Hippocampal formation (tissue), 2 donors: Measurements from ENCODE around the gene FERMT2.
"Not testable (repeated sequence)": the region's sequence is repeated elsewhere in the genome, so short reads cannot be mapped to it uniquely, and the experiment has no call there.

Experiments
- DNase-seq, 2 donors: peaks; one replicate each; lab custom pipeline; 2025; lab: John Stamatoyannopoulos, UW

FERMT2 gene

DNA sequence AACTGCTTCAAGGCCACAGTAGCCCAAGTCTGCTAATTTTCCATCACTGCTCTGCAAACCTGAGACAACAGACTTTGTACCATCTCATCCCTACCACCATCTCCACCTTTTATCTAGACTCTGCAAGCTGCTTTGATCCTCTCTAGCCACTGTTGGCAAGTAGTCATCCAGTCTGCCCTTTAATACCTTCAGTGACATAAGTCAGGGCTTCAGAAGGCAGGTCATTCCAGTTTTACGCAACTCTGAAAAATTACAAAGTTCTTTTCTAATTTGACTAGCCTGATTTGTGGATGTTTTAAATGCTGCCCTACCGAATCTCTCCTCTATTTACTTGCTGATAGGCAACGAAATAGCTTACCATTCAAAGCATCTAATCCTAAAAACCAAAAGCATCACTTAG is 2.8 kb downstream of the FERMT2 start:
- no peak for DNase-seq

DNA sequence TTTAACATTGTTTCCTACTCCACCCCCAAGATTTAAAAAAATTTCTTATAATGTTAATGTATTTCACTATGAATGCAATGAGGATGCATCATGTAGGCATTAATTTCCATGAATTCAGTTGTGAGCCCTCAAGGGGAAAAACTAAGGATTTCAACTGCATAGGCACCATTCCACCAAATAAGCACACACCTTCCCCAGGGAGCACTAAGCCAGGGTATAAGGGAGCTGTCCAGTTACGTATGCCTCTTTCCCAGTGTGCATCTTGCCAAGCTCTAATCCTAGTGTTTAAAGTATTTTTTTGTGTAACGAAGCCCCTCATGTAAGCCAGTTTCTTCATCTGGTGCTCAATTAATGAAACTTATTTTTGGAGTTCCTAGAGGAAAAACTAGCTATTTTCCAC is 6.6 kb downstream of the FERMT2 start:
- DNase-seq: no peak

DNA sequence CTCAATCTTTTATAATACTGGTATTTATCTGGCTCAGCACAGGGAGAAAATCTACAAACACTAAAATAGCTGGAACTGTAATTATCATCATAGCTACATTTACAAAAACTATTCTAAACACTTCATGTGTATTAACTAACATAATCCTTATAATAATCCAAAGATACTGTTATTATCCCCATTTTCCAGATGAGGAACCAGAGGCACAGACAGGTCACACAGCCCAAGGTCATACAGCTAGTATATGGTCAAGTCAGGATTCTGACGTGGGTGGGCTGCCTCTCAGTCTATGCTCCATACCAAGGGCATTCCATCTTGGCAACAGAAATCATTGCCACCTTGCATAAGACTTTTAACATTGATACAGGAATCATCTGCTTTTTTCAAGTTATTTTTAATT is 11.4 kb downstream of the FERMT2 start:
- DNase-seq: no peak

- DNase-seq: no peak
Observed at GRCh38 chr14:52937869-52938268, 13.0 kb downstream of the FERMT2 start.

DNA sequence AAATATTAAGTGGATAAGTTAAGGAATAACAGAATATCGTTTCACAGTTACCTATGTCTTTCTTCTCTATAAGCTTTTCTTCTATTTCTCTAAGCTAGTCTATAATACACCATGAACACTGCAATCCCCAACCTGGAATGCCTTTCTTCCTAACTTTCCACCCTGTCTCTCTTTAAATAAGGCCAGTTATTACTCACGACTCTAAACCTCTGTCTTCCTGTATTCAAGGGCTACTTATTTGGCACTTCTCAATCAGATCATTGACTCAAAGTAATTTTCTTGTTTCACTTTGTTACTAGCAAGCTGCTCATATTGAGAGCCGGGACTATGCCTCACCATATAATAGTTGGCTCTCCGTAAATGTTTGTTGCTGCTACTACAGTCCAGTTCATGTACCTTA is 13.5 kb downstream of the FERMT2 start:
- no peak for DNase-seq

DNA sequence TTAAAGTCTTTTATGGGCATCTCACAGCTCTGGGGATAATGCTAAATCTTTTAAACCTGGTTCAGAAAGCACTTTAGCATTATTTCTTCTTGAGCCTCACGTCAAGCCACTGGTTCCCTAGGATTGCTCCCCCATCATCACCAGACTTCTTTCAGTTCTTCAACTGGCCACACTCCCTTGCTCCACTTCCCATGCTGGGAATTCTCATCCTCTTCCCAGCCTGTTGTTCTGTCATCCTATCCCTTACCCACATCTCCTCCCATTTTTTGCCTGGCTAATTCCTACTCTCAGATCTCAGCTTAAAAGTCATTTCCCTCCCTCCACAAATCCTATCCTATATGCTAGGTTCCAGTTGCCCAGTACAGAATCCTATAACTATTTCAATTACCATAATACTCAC is 14.4 kb downstream of the FERMT2 start:
- no peak for DNase-seq

GRCh38 chr14:52935833-52936232 is 15.0 kb downstream of the FERMT2 start:
- DNase-seq: no peak

DNA sequence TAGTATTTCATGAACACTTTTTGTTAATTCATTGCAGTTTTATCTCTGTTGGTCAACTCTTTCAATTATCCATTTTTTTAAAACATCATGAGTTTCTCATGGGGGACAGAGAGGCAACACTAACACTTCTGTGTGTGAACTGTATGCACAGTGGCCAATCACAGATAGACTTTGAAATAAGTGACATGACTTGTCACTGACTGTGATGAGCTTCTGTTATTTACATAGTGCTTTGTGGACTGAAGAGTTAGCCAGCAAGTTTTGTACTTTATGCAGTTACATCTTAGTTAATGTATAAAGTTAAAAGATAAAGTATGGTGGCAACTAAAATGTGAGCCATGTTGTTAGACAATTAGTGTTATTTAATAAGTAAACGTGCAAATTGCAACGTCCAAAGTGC is 16.1 kb downstream of the FERMT2 start:
- DNase-seq: no peak

DNA sequence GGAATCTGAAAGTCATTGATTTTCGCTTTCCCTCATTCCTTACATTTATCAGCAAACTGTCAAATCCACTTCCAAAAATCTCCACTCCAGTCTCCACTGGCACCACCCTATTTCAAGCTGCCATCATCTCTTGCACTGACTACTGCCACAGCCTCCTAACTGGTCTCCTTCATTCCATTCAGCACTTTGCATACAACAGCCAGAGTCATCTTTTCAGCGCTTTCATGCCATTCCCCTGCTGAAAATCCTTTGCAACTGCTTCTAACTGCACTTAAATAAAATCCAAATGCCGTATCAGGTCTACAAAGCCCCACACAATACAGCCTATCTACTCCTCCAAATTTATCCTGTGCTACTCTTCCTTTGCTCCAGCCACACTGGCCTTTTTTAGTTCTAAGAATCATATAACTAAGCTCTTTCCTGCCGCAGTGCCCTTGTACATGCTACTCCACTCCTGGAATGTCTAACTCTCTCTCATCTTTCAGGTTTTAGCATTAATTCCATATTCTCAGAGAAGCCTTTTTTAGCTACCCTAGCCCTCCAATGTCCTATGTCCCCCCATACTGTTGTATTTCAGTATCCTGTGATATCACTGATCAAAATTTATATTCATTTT is 21.6 kb downstream of the FERMT2 start:
- no peak for DNase-seq

- DNase-seq: no peak
Observed at GRCh38 chr14:52926953-52927352, 23.9 kb downstream of the FERMT2 start.

DNA sequence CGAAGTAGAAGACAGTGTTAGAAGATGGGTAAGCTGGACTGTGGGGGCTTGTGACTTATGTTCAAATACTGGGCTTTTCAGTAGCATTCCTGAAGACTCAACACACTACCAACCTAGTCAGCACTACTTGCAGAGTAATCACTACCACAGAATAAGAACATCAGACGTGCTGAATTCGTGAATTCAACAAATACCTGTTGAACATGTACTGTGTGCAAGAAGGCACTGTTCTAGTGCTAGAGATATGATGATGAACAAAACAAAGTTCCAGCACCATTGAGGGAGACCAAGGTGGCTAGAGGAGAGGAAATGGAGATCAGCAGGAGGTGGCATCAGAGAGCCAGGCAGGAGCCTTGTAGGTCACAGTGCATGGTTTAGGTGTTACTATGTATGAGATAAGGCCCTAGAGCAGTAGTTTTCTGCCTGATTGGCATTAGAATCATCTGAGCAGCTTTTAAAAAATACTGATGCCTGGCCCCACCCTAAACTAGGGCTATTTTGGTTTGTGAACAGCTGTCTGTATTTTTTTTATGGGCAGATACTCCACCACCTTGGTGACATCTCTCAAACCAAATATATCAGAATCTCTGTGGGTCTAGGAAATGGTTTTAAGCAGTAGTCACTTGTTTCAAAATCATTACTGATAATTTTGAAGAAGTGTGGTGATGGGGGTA is 26.8 kb downstream of the FERMT2 start:
- no peak for DNase-seq

- DNase-seq: no peak
Observed at GRCh38 chr14:52922656-52923055, 28.2 kb downstream of the FERMT2 start.

DNA sequence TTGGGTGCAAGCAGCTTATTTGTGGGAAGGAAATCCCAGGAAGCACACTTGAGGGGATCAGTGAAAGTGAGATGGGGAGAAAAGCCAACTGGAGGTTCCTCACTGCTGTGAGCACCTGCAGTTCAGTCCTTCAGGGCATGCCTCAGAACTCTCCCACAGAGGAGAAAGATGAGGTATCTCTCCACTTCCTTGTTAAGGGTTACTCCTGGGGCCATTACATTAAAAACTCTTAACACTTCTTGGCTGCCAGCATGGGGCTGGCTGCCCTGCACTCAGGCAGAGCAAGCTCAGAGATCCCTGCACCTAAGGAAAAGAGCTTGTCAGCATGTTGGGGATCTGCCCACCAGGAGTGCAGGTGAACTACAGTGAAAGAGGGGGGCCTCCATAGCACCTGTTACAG is 28.8 kb downstream of the FERMT2 start:
- DNase-seq: no peak

DNA sequence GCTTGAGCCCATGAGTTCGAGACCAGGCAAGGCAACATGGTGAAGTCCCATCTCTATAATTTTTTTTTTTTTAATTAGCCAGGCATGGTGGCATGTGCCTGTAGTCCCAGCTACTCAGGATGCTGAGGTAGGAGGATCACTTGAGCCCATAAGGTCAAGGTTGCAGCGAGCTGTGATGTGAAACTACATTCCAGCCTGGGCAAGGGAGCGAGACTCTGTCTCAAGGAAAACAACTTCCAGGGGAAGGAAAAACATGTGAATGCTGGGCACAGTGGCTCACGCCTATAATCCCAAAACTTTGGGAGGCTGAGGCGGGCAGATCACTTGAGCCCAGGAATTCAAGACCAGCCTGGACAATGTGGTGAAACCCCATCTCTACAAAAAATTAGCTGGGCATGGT is 30.4 kb downstream of the FERMT2 start:
- DNase-seq: not testable (repeated sequence)

GRCh38 chr14:52919971-52920370 is 30.9 kb downstream of the FERMT2 start:
- no peak for DNase-seq

DNA sequence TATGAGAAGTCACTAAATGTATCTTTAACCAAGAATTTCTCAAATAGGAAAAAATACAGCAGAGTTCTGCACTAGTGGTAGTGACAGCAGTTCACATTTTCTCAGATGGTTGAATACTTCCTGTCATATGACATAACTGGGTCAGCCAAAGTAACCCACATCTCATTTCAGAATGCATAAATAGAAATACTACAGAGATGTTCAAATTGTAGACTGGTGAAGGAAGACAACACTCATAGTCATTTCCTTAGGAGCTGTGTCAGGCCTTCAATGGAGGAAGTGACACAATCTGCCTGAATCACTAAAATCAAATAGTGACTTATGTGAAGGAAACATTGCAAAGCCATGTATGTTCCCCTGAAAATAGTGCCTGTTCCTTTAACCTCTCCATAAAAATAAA is 32.4 kb downstream of the FERMT2 start:
- no peak for DNase-seq

GRCh38 chr14:52917735-52918134 is 33.1 kb downstream of the FERMT2 start:
- no peak for DNase-seq

GRCh38 chr14:52914295-52914694 is 36.6 kb downstream of the FERMT2 start:
- no peak for DNase-seq

DNA sequence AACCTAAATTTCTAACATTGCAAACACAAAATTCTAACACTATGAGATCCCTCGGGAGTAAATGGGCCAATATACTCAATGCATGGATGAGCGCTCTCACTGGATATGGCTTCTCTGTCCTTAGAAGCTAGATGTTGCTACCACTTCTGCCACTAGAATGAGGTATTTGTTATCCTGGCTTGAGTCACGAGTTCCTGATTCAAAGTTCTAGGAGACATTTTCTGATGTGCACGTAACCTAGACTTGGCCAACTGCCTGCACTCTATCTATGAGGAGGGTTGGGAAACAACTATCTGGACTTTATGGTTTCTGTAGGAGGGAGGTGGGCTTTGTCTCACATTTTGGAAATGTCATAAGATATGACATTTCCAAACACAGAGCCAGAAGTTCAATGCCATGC is 37.6 kb downstream of the FERMT2 start:
- DNase-seq: no peak

- no peak for DNase-seq
Observed at GRCh38 chr14:52911904-52912303, 38.9 kb downstream of the FERMT2 start.

GRCh38 chr14:52910572-52910971 is 40.3 kb downstream of the FERMT2 start:
- no peak for DNase-seq

GRCh38 chr14:52907949-52908348 is 42.9 kb downstream of the FERMT2 start:
- no peak for DNase-seq

GRCh38 chr14:52906141-52906601 is 44.7 kb downstream of the FERMT2 start:
- no peak for DNase-seq
